ENCODE measurements around the gene CYP26B1. TPM values are rescaled to one million over a fixed set of nuclear protein-coding genes. Genes with fewer than 3 reads are reported as not detected.

The CYP26B1 gene
- polyA plus RNA-seq, 3 donors, result not detected

DNA sequence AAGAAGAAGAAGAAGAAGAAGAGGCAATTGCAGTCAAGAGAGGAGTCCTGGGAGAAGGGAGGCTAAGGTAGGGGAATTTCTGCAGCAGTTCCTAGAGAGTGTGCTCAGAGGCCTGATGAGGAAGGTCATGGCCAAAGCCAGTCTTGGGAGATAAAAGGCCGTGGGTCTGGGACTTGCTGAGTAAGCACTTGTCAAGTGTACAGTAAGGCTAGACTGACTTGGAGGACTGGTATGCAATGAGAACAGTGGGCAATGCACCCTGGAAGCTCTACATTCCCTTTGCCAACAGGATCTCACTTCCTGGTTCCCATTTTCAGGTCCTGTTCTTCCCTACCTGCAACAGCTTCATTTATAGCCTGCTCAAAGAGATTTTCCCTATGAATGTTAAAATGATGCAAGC, 28.6 kb upstream of the CYP26B1 start:
- H3K9ac ChIP-seq (ENCODE audit: insufficient read depth, low read length, poor library complexity, severe bottlenecking), result no peak overlapping the region
- no CpG with 5 or more reads among the region's 1 CpG for WGBS (ENCODE audit: insufficient coverage)
- H3K4me1 ChIP-seq (ENCODE audit: control insufficient read depth in 1 of 2, insufficient read depth in 2 of 2, low read length in 2 of 2), result no peaks in the 10 kb centered on the region
- no peaks in the 10 kb centered on the region for H3K36me3 Mint-ChIP-seq
- H4K20me1 ChIP-seq (ENCODE audit: insufficient read depth, low read length), result no peaks in the 10 kb centered on the region
- DNase-seq, result no peak
- TF ChIP-seq, protein P1, sequence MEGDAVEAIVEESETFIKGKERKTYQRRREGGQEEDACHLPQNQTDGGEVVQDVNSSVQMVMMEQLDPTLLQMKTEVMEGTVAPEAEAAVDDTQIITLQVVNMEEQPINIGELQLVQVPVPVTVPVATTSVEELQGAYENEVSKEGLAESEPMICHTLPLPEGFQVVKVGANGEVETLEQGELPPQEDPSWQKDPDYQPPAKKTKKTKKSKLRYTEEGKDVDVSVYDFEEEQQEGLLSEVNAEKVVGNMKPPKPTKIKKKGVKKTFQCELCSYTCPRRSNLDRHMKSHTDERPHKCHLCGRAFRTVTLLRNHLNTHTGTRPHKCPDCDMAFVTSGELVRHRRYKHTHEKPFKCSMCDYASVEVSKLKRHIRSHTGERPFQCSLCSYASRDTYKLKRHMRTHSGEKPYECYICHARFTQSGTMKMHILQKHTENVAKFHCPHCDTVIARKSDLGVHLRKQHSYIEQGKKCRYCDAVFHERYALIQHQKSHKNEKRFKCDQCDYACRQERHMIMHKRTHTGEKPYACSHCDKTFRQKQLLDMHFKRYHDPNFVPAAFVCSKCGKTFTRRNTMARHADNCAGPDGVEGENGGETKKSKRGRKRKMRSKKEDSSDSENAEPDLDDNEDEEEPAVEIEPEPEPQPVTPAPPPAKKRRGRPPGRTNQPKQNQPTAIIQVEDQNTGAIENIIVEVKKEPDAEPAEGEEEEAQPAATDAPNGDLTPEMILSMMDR (IDR thresholded peaks at IDR 0.05), result no peak
- no peak overlapping the region for H3K27ac ChIP-seq (ENCODE audit: low read depth in 1 of 2, low read length in 2 of 2)
- H3K27me3 ChIP-seq (ENCODE audit: control insufficient read depth in 2 of 2, insufficient read depth in 2 of 2, low read length in 2 of 2), result no peaks in the 10 kb centered on the region
- H3K9me3 ChIP-seq (replicated peaks in 1 of 2; ENCODE audit: control insufficient read depth in 1 of 2, insufficient read depth in 1 of 2, low read length in 2 of 2), result no peaks in the 10 kb centered on the region
- no peak overlapping the region for H3K4me3 Mint-ChIP-seq
- peaks cover 1 to 4% (median 3%) of the 10 kb centered on the region in 3 donors for H3K27me3 Mint-ChIP-seq (ENCODE audit: low read depth in 3 of 3)
- no peaks in the 10 kb centered on the region for H3K79me2 ChIP-seq (ENCODE audit: insufficient read depth, low read length)
- H3K9me3 Mint-ChIP-seq, result peaks cover 0 to 11% (median 3%) of the 10 kb centered on the region in 7 donors
- no peaks in the 10 kb centered on the region for H3K36me3 ChIP-seq (replicated peaks in 1 of 2; ENCODE audit: control insufficient read depth in 1 of 2, insufficient read depth in 2 of 2, low read length in 2 of 2)
- H3K27ac Mint-ChIP-seq, result no peak overlapping the region
- H3K4me1 Mint-ChIP-seq, result no peaks in the 10 kb centered on the region
- H2AFZ ChIP-seq (ENCODE audit: insufficient read depth, low read depth, low read length, poor library complexity, severe bottlenecking), result no peak overlapping the region
- H3K4me3 ChIP-seq (replicated peaks in 1 of 3; ENCODE audit: low read depth in 2 of 3, low read length in 3 of 3), result no peak overlapping the region
- intact Hi-C loops (cut with micrococcal nuclease), result no loop called here
- no peak overlapping the region for H3K4me2 ChIP-seq (replicated peaks; ENCODE audit: extremely low read depth, low read length, poor library complexity, severe bottlenecking)

DNA sequence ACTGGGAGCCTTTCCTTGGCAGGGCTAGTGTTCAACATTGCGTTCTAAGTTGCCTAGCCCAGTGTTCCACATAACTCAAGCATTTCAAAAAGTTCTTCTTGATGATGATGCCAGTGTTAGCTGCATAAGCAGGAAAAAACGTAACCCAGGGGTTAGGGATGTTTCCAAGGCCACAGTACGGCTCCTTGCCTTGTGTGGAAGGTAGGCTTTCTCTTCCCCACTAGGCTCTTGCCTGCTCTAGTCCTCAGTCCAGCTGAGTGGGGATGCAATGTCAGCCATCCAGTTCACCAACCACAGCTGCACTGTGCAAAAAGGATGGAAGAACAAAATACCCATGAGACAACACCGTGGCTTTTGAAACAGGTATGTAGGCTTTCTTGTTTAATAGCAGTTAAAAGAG, 28.0 kb upstream of the CYP26B1 start:
- H3K9ac ChIP-seq (ENCODE audit: insufficient read depth, low read length, poor library complexity, severe bottlenecking), result no peak overlapping the region
- H2AFZ ChIP-seq (ENCODE audit: insufficient read depth, low read depth, low read length, poor library complexity, severe bottlenecking), result no peak overlapping the region
- no peaks in the 10 kb centered on the region for H3K79me2 ChIP-seq (ENCODE audit: insufficient read depth, low read length)
- no peaks in the 10 kb centered on the region for H3K36me3 Mint-ChIP-seq
- no peak overlapping the region for H3K4me3 ChIP-seq (replicated peaks in 1 of 3; ENCODE audit: low read depth in 2 of 3, low read length in 3 of 3)
- TF ChIP-seq, protein P1 (IDR thresholded peaks at IDR 0.05), result no peak
- no peaks in the 10 kb centered on the region for H3K4me1 Mint-ChIP-seq
- DNase-seq, result no peak
- no peaks in the 10 kb centered on the region for H3K36me3 ChIP-seq (replicated peaks in 1 of 2; ENCODE audit: control insufficient read depth in 1 of 2, insufficient read depth in 2 of 2, low read length in 2 of 2)
- H3K27me3 Mint-ChIP-seq (ENCODE audit: low read depth in 3 of 3), result peaks cover 1 to 4% (median 3%) of the 10 kb centered on the region in 3 donors
- intact Hi-C loops (cut with micrococcal nuclease), result no loop called here
- no peak overlapping the region for H3K27ac ChIP-seq (ENCODE audit: low read depth in 1 of 2, low read length in 2 of 2)
- no peaks in the 10 kb centered on the region for H3K4me1 ChIP-seq (ENCODE audit: control insufficient read depth in 1 of 2, insufficient read depth in 2 of 2, low read length in 2 of 2)
- WGBS (ENCODE audit: insufficient coverage), result 83% methylated on average over 1 of the region's 4 CpGs
- no peaks in the 10 kb centered on the region for H3K27me3 ChIP-seq (ENCODE audit: control insufficient read depth in 2 of 2, insufficient read depth in 2 of 2, low read length in 2 of 2)
- H3K4me3 Mint-ChIP-seq, result no peak overlapping the region
- H3K27ac Mint-ChIP-seq, result peak overlapping the region in 1 of 7 donors; percentile 54
- H3K4me2 ChIP-seq (replicated peaks; ENCODE audit: extremely low read depth, low read length, poor library complexity, severe bottlenecking), result no peak overlapping the region
- no peaks in the 10 kb centered on the region for H3K9me3 ChIP-seq (replicated peaks in 1 of 2; ENCODE audit: control insufficient read depth in 1 of 2, insufficient read depth in 1 of 2, low read length in 2 of 2)
- no peaks in the 10 kb centered on the region for H4K20me1 ChIP-seq (ENCODE audit: insufficient read depth, low read length)
- H3K9me3 Mint-ChIP-seq, result peaks cover 0 to 11% (median 3%) of the 10 kb centered on the region in 7 donors
